Mesenchymal stem cell (in vitro differentiated cells and primary cell): ENCODE results near the gene XIRP1.

Source experiments
- DNase-seq: peaks from one replicate; pipeline ENCODE4 v3.0.0-alpha.2; 2013
- H2AFZ ChIP-seq: one replicate; pipeline ENCODE4 v1.6.1; 2013; ENCODE audit warnings: low read depth, mild to moderate bottlenecking, control low read depth, inconsistent platforms, low read length, moderate library complexity
- H2AK5ac ChIP-seq: 2 replicates; pipeline ENCODE4 v1.6.1; 2013; ENCODE audit warnings: low read length, moderate library complexity, mild to moderate bottlenecking, inconsistent platforms; ENCODE audit not compliant: severe bottlenecking
- H2BK120ac ChIP-seq: one replicate; pipeline ENCODE4 v1.6.1; 2013; ENCODE audit warnings: low read depth, mild to moderate bottlenecking, inconsistent platforms, low read length, moderate library complexity
- H2BK12ac ChIP-seq, 2 experiments: one replicate each; pipeline ENCODE4 v1.6.1; 2013; ENCODE audit warnings: inconsistent platforms in 2 of 2, low read length in 2 of 2, mild to moderate bottlenecking in 2 of 2, moderate library complexity in 2 of 2, control low read depth in 1 of 2
- H2BK15ac ChIP-seq: one replicate; pipeline ENCODE4 v1.6.1; 2013; ENCODE audit warnings: mild to moderate bottlenecking, low read depth, inconsistent platforms; ENCODE audit not compliant: poor library complexity, severe bottlenecking
- H2BK5ac ChIP-seq: 2 replicates; pipeline ENCODE4 v1.6.1; 2013; ENCODE audit warnings: low read depth, mild to moderate bottlenecking, low read length, control low read depth, inconsistent platforms; ENCODE audit not compliant: poor library complexity, severe bottlenecking
- H3K14ac ChIP-seq, 2 experiments: one replicate each; pipeline ENCODE4 v1.6.1; 2013; ENCODE audit warnings: inconsistent platforms in 2 of 2, low read length in 2 of 2, control low read depth in 1 of 2, mild to moderate bottlenecking in 1 of 2, moderate library complexity in 1 of 2
- H3K18ac ChIP-seq, 2 experiments: one replicate each; pipeline ENCODE4 v1.6.1; 2013; ENCODE audit warnings: inconsistent platforms in 2 of 2, low read length in 2 of 2, control low read depth in 1 of 2, low read depth in 1 of 2, mild to moderate bottlenecking in 1 of 2
- H3K23ac ChIP-seq, 2 experiments: one replicate each; pipeline ENCODE4 v1.6.1; 2013; ENCODE audit warnings: inconsistent platforms in 2 of 2, low read length in 2 of 2, mild to moderate bottlenecking in 2 of 2, moderate library complexity in 2 of 2, control low read depth in 1 of 2
- H3K27ac ChIP-seq: 2 replicates; pipeline ENCODE4 v1.5.1; 2013; ENCODE audit warnings: mild to moderate bottlenecking, moderate library complexity, low read length, control low read depth, inconsistent platforms; ENCODE audit not compliant: poor library complexity, severe bottlenecking
- H3K27me3 ChIP-seq, 2 experiments: 2 replicates each; pipeline versions ENCODE4 v1.6.1 to v1.7.0; 2013; ENCODE audit warnings: low read length in 2 of 2, mild to moderate bottlenecking in 2 of 2, moderate library complexity in 2 of 2, control low read depth in 1 of 2, inconsistent platforms in 1 of 2; ENCODE audit not compliant: control insufficient read depth in 1 of 2, insufficient read depth in 1 of 2
- H3K36me3 ChIP-seq, 2 experiments: 2 replicates each; pipeline versions ENCODE4 v1.6.1 to v1.7.0; 2013; ENCODE audit warnings: low read length in 2 of 2, control low read depth in 1 of 2, inconsistent platforms in 1 of 2, low read depth in 1 of 2, mild to moderate bottlenecking in 1 of 2; ENCODE audit not compliant: insufficient read depth in 2 of 2, control insufficient read depth in 1 of 2
- H3K4ac ChIP-seq, 2 experiments: one replicate each; pipeline ENCODE4 v1.6.1; 2013; ENCODE audit warnings: inconsistent platforms in 2 of 2, low read length in 2 of 2, mild to moderate bottlenecking in 2 of 2, moderate library complexity in 2 of 2, control low read depth in 1 of 2, low read depth in 1 of 2
- H3K4me1 ChIP-seq: 2 replicates; pipeline ENCODE4 v1.6.1; 2013; ENCODE audit warnings: low read depth, low read length, control low read depth; ENCODE audit not compliant: control insufficient read depth, insufficient read depth
- H3K4me2 ChIP-seq: 2 replicates; pipeline ENCODE4 v1.6.1; 2013; ENCODE audit warnings: low read length, mild to moderate bottlenecking, inconsistent platforms; ENCODE audit not compliant: poor library complexity, severe bottlenecking
- H3K4me3 ChIP-seq, 2 experiments: 2 replicates each; pipeline versions ENCODE4 v1.5.1 to v1.7.0; 2013; ENCODE audit warnings: low read length in 2 of 2, mild to moderate bottlenecking in 2 of 2, control low read depth in 1 of 2, low read depth in 1 of 2; ENCODE audit not compliant: insufficient read depth in 1 of 2
- H3K79me1 ChIP-seq: replicated peaks from 2 replicates; pipeline ENCODE4 v1.6.1; 2013; ENCODE audit warnings: mild to moderate bottlenecking, control low read depth, low read length, inconsistent platforms; ENCODE audit not compliant: poor library complexity, severe bottlenecking
- H3K9ac ChIP-seq: 2 replicates; pipeline ENCODE4 v1.7.0; 2013; ENCODE audit warnings: mild to moderate bottlenecking, low read length, moderate library complexity
- H3K9me3 ChIP-seq: 2 replicates; pipeline ENCODE4 v1.7.0; 2013; ENCODE audit warnings: mild to moderate bottlenecking, low read length; ENCODE audit not compliant: control insufficient read depth
- H4K8ac ChIP-seq: one replicate; pipeline ENCODE4 v1.6.1; 2013; ENCODE audit warnings: inconsistent platforms, mild to moderate bottlenecking, low read length, moderate library complexity
- H4K91ac ChIP-seq: one replicate; pipeline ENCODE4 v1.6.1; 2013; ENCODE audit warnings: mild to moderate bottlenecking, low read length, inconsistent platforms
- WGBS: methylation state at CpG from one replicate; pipeline ENCODE4 v1.1.7; 2013; ENCODE audit warnings: mixed read lengths; 5-methylcytosine and 5-hydroxymethylcytosine counted together

XIRP1 gene

DNA sequence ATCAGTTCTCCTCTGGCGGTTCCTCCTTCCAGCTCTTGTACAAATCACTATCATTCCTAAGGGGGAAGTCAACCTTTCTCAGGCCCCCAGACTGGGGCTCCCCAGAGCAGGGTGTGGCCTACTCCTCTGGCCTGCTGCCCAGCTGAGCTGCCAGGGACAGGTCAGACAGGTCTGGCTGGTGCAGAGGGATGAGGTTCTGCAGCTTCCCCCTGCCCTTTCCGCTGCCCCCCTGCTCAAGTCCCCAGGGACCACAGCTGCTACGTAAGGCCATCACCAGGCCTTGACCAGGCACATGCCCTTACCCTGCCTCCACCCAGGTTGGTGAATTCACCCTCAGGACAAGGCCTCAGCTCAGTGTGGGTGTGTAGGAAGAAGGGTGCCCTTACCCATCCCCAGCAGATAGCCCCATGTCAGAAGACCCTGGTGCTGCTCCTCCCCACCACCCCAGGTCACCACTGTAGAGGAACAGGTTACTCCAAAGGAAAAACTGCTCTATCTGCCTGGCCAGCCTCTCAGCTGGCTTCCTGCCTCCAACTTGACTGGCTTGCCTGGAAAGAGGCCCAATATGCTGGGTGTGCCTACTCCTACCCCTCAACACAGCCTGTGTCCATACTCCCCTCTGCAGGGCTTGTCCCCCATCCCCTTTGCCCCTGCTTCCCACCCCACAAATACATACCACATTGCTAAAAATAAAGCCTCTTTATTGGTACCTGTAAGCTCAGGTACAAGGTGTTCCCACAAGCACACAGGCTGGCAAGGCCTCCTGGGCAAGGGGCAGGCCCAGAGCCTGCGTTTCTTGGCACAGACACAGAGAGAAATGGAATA lies 51.0 kb downstream of the XIRP1 start:
- H3K4ac ChIP-seq: no peak overlapping the region
- H3K27ac ChIP-seq: no peak overlapping the region
- H3K4me1 ChIP-seq: peaks cover 21% of the 10 kb centered on the region
- no peaks in the 10 kb centered on the region for H3K9me3 ChIP-seq
- H3K36me3 ChIP-seq: peaks cover 73 to 84% of the 10 kb centered on the region in 2 experiments
- peak overlapping the region; percentile 57 to 68 for H3K18ac ChIP-seq
- H3K14ac ChIP-seq: peak overlapping the region in 1 of 2 experiments; percentile 36
- peak overlapping the region; percentile 4 for H4K91ac ChIP-seq
- no peak overlapping the region for H3K9ac ChIP-seq
- H2BK5ac ChIP-seq: no peak overlapping the region
- no peak overlapping the region for H3K4me2 ChIP-seq
- 95% methylated on average over 4 of the region's 4 CpGs for WGBS
- no peaks in the 10 kb centered on the region for H3K27me3 ChIP-seq
- peaks cover 47% of the 10 kb centered on the region for H3K79me1 ChIP-seq
- no peak overlapping the region for H4K8ac ChIP-seq
- H3K23ac ChIP-seq: no peak overlapping the region
- no peak overlapping the region for H2AFZ ChIP-seq
- no peak overlapping the region for H3K4me3 ChIP-seq
- H2BK120ac ChIP-seq: no peak overlapping the region
- DNase-seq: peak; percentile 62
- peak overlapping the region; percentile 10 for H2AK5ac ChIP-seq
- no peak overlapping the region for H2BK12ac ChIP-seq
- H2BK15ac ChIP-seq: no peak overlapping the region

DNA sequence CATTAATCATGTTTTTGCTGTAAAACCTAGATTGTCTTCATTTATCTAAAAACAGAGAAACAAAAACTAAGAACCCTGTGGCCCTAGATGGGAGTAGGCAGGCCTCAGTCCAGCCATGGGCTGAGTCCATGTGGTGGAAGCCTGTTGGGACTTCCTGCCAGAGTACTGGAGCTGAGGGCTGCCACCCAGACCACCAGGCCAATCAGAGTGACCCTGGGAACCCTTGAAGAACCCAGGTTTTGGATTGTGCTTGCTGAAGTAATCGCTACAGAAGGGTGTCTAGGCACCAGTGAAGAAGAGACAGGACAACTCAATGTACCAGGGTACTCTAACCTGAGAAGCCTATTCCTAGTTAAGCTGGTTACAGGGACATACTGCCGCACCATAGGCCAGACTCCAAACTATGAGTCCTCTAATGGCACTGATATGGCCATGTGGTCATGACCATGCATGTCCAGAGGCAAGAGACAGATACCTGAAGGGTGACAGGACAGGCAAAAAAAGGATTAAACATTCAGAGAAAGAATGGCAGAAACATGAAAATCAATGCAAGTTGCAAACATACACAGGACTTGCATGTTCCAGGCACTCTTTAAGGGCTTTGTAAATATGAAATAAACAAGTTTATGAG lies 51.9 kb downstream of the XIRP1 start:
- 100% methylated on average over 2 of the region's 2 CpGs for WGBS

DNA sequence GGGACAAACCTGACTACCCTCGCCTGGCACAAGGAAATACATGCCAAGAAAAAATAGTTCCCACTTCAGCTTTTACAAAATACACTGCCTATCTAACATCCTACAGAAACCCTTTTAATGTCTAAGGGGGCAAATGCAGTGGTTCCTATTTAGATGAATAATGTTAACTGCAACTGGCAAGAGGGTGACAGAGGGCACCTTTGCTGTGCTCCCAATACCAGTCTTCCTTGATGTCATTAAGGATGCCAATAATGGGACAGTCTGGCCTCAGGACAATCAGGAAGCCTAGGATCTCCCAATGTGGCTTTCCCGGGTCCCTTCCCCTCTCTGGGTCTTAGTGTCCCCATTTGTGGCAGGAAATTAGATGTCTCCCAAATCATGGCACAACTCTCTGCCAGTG lies 53.0 kb downstream of the XIRP1 start:
- Histone ChIP-seq H4K8ac (no peak overlapping the region), H3K4me1 (peaks cover 16% of the 10 kb centered on the region), H3K14ac (no peak overlapping the region), H2BK12ac (no peak overlapping the region), H3K18ac (no peak overlapping the region), H3K27ac (no peak overlapping the region), H2BK120ac (no peak overlapping the region), H3K4me3 (no peak overlapping the region), H3K79me1 (peaks cover 43% of the 10 kb centered on the region), H2AK5ac (no peak overlapping the region), H3K4ac (no peak overlapping the region), H3K9me3 (no peaks in the 10 kb centered on the region), H3K36me3 (peaks cover 67 to 72% of the 10 kb centered on the region in 2 experiments), H3K27me3 (no peaks in the 10 kb centered on the region), H2AFZ (no peak overlapping the region), H3K4me2 (no peak overlapping the region), H3K9ac (no peak overlapping the region), H4K91ac (no peak overlapping the region), H3K23ac (no peak overlapping the region), H2BK15ac (no peak overlapping the region), H2BK5ac (no peak overlapping the region)
- no peak for DNase-seq
- 100% methylated on average over 1 of the region's 2 CpGs for WGBS

More for the DNA sequence above, 51.9 kb downstream of the XIRP1 start:
- H3K27me3 ChIP-seq: no peaks in the 10 kb centered on the region
- H3K36me3 ChIP-seq: peaks cover 68 to 75% of the 10 kb centered on the region in 2 experiments
- no peak overlapping the region for H3K23ac ChIP-seq
- no peak overlapping the region for H2BK120ac ChIP-seq
- no peak overlapping the region for H2AK5ac ChIP-seq
- H2BK15ac ChIP-seq: no peak overlapping the region
- H2AFZ ChIP-seq: no peak overlapping the region
- no peak overlapping the region for H3K14ac ChIP-seq
- no peak overlapping the region for H3K9ac ChIP-seq
- no peak overlapping the region for H2BK5ac ChIP-seq
- no peak for DNase-seq
- no peak overlapping the region for H3K4me3 ChIP-seq
- H3K79me1 ChIP-seq: peaks cover 47% of the 10 kb centered on the region
- no peak overlapping the region for H3K4me2 ChIP-seq
- H3K4ac ChIP-seq: no peak overlapping the region
- H3K4me1 ChIP-seq: peaks cover 16% of the 10 kb centered on the region
- no peak overlapping the region for H2BK12ac ChIP-seq
- H3K27ac ChIP-seq: no peak overlapping the region
- no peaks in the 10 kb centered on the region for H3K9me3 ChIP-seq
- H4K8ac ChIP-seq: no peak overlapping the region
- H4K91ac ChIP-seq: no peak overlapping the region
- H3K18ac ChIP-seq: no peak overlapping the region

DNA sequence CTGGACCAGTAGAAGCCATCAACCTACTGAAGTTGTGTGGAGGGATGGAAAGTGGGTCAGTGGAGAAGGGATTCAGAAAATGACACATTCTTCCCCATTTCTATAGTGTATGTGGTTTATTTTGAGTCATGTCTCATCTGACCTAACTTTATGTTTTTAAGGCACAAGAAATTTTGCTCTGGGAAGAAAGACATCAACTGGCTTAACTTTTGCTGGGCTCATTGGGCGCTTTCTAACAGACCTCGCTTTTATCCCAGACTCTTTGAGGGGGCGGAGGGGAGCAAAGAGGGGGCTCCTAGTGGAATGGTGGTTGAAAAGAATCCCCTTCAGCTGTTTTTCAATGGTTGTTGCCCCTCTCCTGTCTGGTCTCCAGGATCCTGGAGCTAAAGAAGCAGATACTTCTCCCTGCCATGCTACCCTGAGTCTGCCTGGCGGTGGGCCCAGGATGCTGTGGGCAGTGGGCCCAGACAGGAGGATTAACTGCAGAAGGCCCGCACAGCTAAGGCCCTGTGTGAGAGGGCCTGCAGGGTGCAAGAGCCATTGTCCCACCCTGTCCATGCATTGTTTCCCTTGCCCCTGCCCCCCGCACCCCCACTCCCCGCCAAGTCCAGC lies 53.5 kb downstream of the XIRP1 start:
- H3K9me3 ChIP-seq: no peaks in the 10 kb centered on the region
- H2BK5ac ChIP-seq: no peak overlapping the region
- no peak overlapping the region for H2BK12ac ChIP-seq
- H4K91ac ChIP-seq: no peak overlapping the region
- no peak overlapping the region for H3K9ac ChIP-seq
- H3K27me3 ChIP-seq: no peaks in the 10 kb centered on the region
- no peak overlapping the region for H3K4me2 ChIP-seq
- no peak overlapping the region for H2AFZ ChIP-seq
- DNase-seq: no peak
- no peak overlapping the region for H2BK15ac ChIP-seq
- H3K23ac ChIP-seq: no peak overlapping the region
- H3K4me1 ChIP-seq: peaks cover 14% of the 10 kb centered on the region
- peaks cover 39% of the 10 kb centered on the region for H3K79me1 ChIP-seq
- H3K14ac ChIP-seq: no peak overlapping the region
- peaks cover 67 to 72% of the 10 kb centered on the region in 2 experiments for H3K36me3 ChIP-seq
- WGBS: 95% methylated on average over 6 of the region's 7 CpGs
- no peak overlapping the region for H3K18ac ChIP-seq
- H3K4me3 ChIP-seq: no peak overlapping the region
- no peak overlapping the region for H2AK5ac ChIP-seq
- H2BK120ac ChIP-seq: no peak overlapping the region
- H4K8ac ChIP-seq: no peak overlapping the region
- H3K4ac ChIP-seq: no peak overlapping the region
- H3K27ac ChIP-seq: no peak overlapping the region
